ENCODE measurements around the gene KLHL26. TPM values are rescaled to one million over a fixed set of nuclear protein-coding genes. Genes with fewer than 3 reads are reported as not detected.

The KLHL26 gene
- total RNA-seq, 3 donors from 2014 or later = 7.6 to 16.6 (median 8.9) TPM

- Histone ChIP-seq H3K4me1 (ENCODE audit: low read depth) (peaks cover 25% of the 10 kb centered on the region), H3K36me3 (ENCODE audit: low read depth) (no peaks in the 10 kb centered on the region), H3K4me3 (no peak overlapping the region), H3K9me3 (no peaks in the 10 kb centered on the region)
- DNase-seq = peak; percentile 75 to 85 (median 80)
- intact Hi-C loops (cut with DNase I, micrococcal nuclease) = loop anchor here (5.0 to 10.0 kb wide), 2 partner anchors 251 to 253 kb away; no protein-coding TSS in a partner anchor
- TF ChIP-seq CTCF (IDR thresholded peaks at IDR 0.05) = peak; percentile 84
- ATAC-seq = peak; percentile 84
Observed at GRCh38 chr19:18594096-18594823, 42.6 kb upstream of the KLHL26 start.

- DNase-seq = peak in 1 of 3 donors; percentile 50
- no peak overlapping the region for H3K4me3 ChIP-seq
- intact Hi-C loops (cut with DNase I, micrococcal nuclease) = loop anchor here (5.0 to 10.0 kb wide), 2 partner anchors 250 to 252 kb away; no protein-coding TSS in a partner anchor
- no peaks in the 10 kb centered on the region for H3K36me3 ChIP-seq (ENCODE audit: low read depth)
- no peak for TF ChIP-seq CTCF (IDR thresholded peaks at IDR 0.05)
- no peaks in the 10 kb centered on the region for H3K9me3 ChIP-seq
- H3K4me1 ChIP-seq (ENCODE audit: low read depth) = peaks cover 20% of the 10 kb centered on the region
- ATAC-seq = no peak
Observed at GRCh38 chr19:18594824-18595373, 41.9 kb upstream of the KLHL26 start.

- no peak for ATAC-seq
- peaks cover 14% of the 10 kb centered on the region for H3K4me1 ChIP-seq (ENCODE audit: low read depth)
- intact Hi-C loops (cut with DNase I, micrococcal nuclease) = loop anchor here in 1 of 2 donors (10.0 kb wide), 1 partner anchor 249 kb away; no protein-coding TSS in a partner anchor
- no peak for TF ChIP-seq CTCF (IDR thresholded peaks at IDR 0.05)
- peak in 1 of 3 donors; percentile 8 for DNase-seq
- H3K4me3 ChIP-seq = no peak overlapping the region
- no peaks in the 10 kb centered on the region for H3K36me3 ChIP-seq (ENCODE audit: low read depth)
- no peaks in the 10 kb centered on the region for H3K9me3 ChIP-seq
Observed at GRCh38 chr19:18595475-18595874, 41.4 kb upstream of the KLHL26 start.

GRCh38 chr19:18596752-18597157 lies 40.1 kb upstream of the KLHL26 start:
- H3K36me3 ChIP-seq (ENCODE audit: low read depth) = no peaks in the 10 kb centered on the region
- peaks cover 14% of the 10 kb centered on the region for H3K4me1 ChIP-seq (ENCODE audit: low read depth)
- intact Hi-C loops (cut with DNase I, micrococcal nuclease) = loop anchor here in 1 of 2 donors (10.0 kb wide), 1 partner anchor 248 kb away; no protein-coding TSS in a partner anchor
- H3K9me3 ChIP-seq = no peaks in the 10 kb centered on the region
- H3K4me3 ChIP-seq = no peak overlapping the region
- DNase-seq (peak; percentile 62 to 76 (median 66)), ATAC-seq (peak; percentile 75)
- no peak for TF ChIP-seq CTCF (IDR thresholded peaks at IDR 0.05)

GRCh38 chr19:18597809-18598660 lies 38.8 kb upstream of the KLHL26 start:
- H3K4me3 ChIP-seq = no peak overlapping the region
- ATAC-seq (no peak), DNase-seq (peak in 1 of 3 donors; percentile 44)
- H3K36me3 ChIP-seq (ENCODE audit: low read depth) = no peaks in the 10 kb centered on the region
- intact Hi-C loops (cut with DNase I, micrococcal nuclease) = loop anchor here in 1 of 2 donors (10.0 kb wide), 1 partner anchor 247 kb away; no protein-coding TSS in a partner anchor
- no peak for TF ChIP-seq CTCF (IDR thresholded peaks at IDR 0.05)
- peaks cover 14% of the 10 kb centered on the region for H3K4me1 ChIP-seq (ENCODE audit: low read depth)
- no peaks in the 10 kb centered on the region for H3K9me3 ChIP-seq

Data from mucosa of descending colon (tissue), 3 donors.